GM12872 (cell line): Measurements from ENCODE around the gene PHOX2B.

Experiments used
- CTCF ChIP-seq: IDR thresholded peaks from 3 replicates; pipeline ENCODE4 v1.5.1; 2011; ENCODE audit warnings: low read depth, mild to moderate bottlenecking, low read length, moderate library complexity; ENCODE audit not compliant: insufficient read depth

PHOX2B gene

GRCh38 chr4:41702770-41703169 is 45.8 kb downstream of the PHOX2B start:
- no peak for TF ChIP-seq CTCF

DNA sequence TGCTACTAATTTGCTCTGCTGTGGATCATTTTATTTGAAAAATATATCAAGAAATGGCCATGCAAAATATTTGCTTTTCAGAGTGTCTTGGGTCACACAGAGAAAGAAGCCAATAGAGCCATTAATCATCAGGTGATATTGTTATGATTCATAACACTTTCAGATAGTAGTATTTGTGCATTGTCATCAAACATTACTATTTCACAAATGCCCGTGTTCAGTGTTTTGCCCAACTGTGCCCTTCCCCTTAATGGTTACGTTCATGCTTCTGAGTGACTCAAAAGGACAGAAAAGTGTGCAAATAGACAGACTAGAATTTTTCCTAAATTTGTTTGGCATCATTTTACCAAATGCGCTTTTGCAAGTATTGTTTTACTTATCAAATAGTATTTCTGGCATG is 46.5 kb downstream of the PHOX2B start:
- TF ChIP-seq CTCF, result no peak

DNA sequence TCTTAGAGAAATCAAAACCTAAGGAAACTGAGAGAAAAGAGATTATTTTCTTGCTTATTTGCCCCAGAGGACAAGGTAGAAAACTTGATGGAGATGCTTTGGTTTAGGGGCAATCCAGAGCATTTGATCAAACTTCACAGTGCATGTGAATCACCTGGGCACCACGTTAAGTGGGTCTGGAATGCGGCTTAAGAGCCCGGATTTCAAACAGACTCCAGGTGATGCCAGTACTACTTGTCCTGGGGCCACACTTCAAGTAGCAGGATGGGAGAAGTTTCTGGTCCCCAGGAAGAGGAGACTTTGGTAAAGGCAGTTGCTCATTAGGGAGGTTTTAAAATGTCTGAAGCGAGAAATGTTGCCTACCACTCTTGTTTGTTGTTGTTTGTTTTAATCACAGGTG is 51.8 kb downstream of the PHOX2B start:
- no peak for TF ChIP-seq CTCF

DNA sequence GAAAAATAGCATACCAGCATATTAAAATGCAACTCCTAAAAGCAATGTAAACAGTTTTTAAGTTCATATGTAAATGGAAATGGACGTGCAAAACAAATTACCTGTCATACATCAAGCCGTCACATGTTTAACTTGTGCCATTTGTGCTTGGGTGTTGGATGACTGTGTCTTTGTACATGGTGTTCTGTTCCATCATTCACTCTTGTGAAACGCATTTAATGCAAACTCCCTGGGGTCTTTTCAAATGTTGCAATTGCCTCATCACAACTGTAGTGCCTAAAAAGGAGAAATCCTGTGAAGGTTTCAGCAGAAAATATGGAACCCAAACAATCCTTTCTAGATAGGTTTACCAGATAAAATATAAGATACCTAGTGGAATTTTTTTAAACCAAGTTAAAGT is 52.4 kb downstream of the PHOX2B start:
- no peak for TF ChIP-seq CTCF
